H1 (cell line): ENCODE results near the gene TBC1D22A. TPM values are rescaled to one million over a fixed set of nuclear protein-coding genes. Genes with fewer than 3 reads are reported as not detected.

Experiments
- CHD2 ChIP-seq: IDR thresholded peaks from 2 replicates; pipeline ENCODE4 v1.6.1; 2012; ENCODE audit warnings: low read length, improper control_type of control experiment
- CREB1 ChIP-seq: IDR thresholded peaks from 2 replicates; pipeline ENCODE4 v1.6.1; 2012; ENCODE audit warnings: inconsistent platforms
- SUZ12 ChIP-seq: fragments of 200-600 bp; sonication (generic); IDR thresholded peaks from 2 replicates; pipeline ENCODE4 v1.6.1; 2012; ENCODE audit warnings: mild to moderate bottlenecking, inconsistent platforms, low read length, moderate library complexity, mixed read lengths
- polyA plus RNA-seq, 7 experiments: library from polyadenylated mRNA; depleted of rRNA in 3 of 7; stranded (reverse) in 5 of 7; unstranded in 2 of 7; fragments of >200 nt in 5 of 7; fragments of 200-250 nt in 2 of 7; gene quantifications; 1 replicate in 5 of 7; 2 replicates in 1 of 7; 4 replicates in 1 of 7; pipeline versions ENCODE4 v1.2.1 to v1.2.3, GENCODE V29; 2011 to 2013; ENCODE audit warnings: missing spikeins in 2 of 7, mixed read lengths in 2 of 7
- total RNA-seq: library from RNA; stranded (reverse); fragmentation: NEBNext Ultra II Directional; extraction: Animal tissue kit (Norgen Biotek cat#: 25700); gene quantifications from 2 replicates; pipeline ENCODE4 v1.2.1, GENCODE V29; 2021
- TF ChIP-seq, protein P1 (sequence below): IDR thresholded peaks from 2 replicates; pipeline ENCODE4 v1.6.1; 2012; ENCODE audit warnings: inconsistent platforms

Gene TBC1D22A
- total and polyA plus RNA-seq, 2 of the 8 experiments (the other 6 are each of a cell fraction or from before 2014, with no cell fraction given) = 11.9 to 18.4 TPM

- TF ChIP-seq CREB1 (no peak), CHD2 (no peak), SUZ12 (no peak)
- TF ChIP-seq, protein P1, sequence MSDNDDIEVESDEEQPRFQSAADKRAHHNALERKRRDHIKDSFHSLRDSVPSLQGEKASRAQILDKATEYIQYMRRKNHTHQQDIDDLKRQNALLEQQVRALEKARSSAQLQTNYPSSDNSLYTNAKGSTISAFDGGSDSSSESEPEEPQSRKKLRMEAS = no peak
Measured at GRCh38 chr22:46764779-46765485, 2.5 kb downstream of the TBC1D22A start (continued).
